ENCODE results near the gene ALDH1A2. TPM values are rescaled to one million over a fixed set of nuclear protein-coding genes. Genes with fewer than 3 reads are reported as not detected.
A peak's percentile ranks its signal among the peaks of the same experiment; 100 is the strongest.
"Not testable (repeated sequence)": the region's sequence is repeated elsewhere in the genome, so short reads cannot be mapped to it uniquely, and the experiment has no call there.

Gene ALDH1A2
- polyA plus RNA-seq, 3 donors = 239 to 353 (median 309) TPM

- no peak for DNase-seq (ENCODE audit: extremely low read depth in 1 of 11, low read depth in 9 of 11, low spot score in 4 of 11)
Observed at GRCh38 chr15:58049520-58050227, 15.8 kb downstream of the ALDH1A2 start.

- no peak for DNase-seq (ENCODE audit: extremely low read depth in 1 of 11, low read depth in 9 of 11, low spot score in 4 of 11)
Observed at GRCh38 chr15:58048261-58048660, 17.2 kb downstream of the ALDH1A2 start.

DNA sequence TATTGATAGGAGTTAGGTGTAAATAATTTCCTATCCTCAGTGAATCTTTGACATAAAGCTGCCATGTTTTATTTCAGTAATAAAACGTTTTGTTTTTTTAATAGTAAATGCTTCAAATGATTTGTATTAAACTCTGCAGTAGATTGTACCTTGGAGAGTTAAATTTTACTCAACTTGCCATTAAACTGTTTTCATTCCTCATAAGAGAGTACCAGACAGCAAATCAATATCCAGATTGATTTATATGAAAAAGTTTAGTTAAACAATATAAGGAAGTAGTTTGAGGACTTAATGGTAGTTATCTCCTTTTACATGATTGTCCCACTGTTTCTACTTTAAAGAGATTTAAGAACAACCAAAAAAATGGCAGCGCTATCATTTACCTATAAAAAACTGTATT lies 18.4 kb downstream of the ALDH1A2 start:
- no peak for DNase-seq (ENCODE audit: extremely low read depth in 1 of 11, low read depth in 9 of 11, low spot score in 4 of 11)

DNA sequence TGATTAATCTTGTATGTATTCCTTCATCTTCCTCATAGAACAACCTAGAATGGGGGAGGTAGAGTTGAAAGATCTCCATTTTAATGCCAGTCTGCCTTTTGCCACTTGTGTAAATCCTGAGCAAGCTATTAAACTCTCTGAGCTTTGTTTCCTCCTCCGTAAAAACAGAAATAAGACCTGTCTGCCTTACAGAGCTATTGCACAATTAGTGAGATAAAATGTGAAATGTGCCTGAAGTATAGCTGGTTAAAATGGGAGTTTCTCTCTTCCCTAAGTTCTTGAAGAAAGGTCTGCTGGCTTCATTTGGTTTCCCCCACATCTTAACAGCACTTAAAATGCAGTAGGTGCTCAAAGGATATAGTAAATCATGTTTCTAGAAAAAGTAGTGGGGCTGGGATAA lies 19.0 kb downstream of the ALDH1A2 start:
- no peak for DNase-seq (ENCODE audit: extremely low read depth in 1 of 11, low read depth in 9 of 11, low spot score in 4 of 11)

DNA sequence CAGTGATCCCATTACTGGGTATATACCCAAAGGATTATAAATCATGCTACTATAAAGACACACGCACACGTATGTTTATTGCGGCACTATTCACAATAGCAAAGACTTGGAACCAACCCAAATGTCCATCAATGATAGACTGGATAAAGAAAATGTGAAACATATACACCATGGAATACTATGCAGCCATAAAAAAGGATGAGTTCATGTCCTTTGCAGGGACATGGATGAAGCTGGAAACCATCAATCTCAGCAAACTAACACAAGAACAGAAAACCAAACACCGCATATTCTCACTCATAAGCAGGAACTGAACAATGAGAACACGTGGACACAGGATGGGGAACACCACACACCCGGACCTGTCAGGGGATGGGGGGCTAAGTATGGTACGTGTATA lies 20.1 kb downstream of the ALDH1A2 start:
- not testable (repeated sequence) for DNase-seq (ENCODE audit: extremely low read depth in 1 of 11, low read depth in 9 of 11, low spot score in 4 of 11)

DNA sequence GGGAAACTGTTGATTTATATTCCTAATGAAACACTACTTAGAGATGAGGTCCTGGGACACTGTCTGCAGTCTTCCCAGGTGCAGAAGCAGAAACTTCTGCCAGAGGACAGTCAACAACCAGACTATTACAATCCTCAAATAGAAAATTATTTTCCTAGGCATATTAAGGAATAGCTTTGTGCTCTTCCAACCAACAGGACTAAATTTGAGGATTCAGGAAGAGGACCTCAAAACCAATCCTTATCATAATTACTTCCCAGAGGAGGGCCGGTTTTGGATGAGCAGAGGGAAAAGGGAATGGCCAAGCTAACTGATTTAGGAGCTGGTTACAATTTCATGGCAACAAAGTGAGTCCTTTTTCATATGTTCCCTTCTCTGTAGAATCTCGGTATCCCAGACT lies 21.0 kb downstream of the ALDH1A2 start:
- no peak for DNase-seq (ENCODE audit: extremely low read depth in 1 of 11, low read depth in 9 of 11, low spot score in 4 of 11)

DNA sequence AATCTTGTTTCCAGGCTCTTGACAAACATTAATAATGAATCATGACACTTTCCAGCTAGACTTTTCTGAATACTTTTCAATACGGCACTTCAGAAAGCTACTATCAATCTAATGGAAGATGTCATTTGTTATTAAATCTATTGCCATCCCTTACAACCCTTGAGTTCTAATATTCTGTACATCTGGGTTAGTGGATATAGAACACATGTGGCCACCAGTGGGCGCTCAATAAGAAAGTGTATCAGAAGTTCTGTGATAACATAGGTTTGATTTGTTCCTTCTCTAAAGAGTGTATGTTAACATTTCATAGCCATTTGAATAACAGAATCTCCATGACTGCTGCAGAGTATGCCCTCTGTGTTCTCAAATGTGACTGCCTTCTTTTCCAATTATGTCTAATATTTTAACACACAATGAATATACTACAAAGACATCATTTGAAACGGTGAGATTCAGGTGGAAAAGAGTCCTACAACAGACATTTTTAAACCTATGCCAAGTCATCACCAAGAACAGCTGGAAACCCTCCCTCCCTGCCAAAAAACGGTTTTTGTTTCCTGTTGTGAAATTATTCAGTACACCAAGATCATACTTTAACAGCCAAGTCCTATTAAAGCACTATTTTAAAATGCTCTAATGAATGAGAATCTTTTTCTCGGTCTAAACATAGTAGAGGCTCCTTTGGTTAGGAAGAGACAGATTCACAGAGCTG lies 22.2 kb downstream of the ALDH1A2 start:
- no peak for DNase-seq (ENCODE audit: extremely low read depth in 1 of 11, low read depth in 9 of 11, low spot score in 4 of 11)

DNA sequence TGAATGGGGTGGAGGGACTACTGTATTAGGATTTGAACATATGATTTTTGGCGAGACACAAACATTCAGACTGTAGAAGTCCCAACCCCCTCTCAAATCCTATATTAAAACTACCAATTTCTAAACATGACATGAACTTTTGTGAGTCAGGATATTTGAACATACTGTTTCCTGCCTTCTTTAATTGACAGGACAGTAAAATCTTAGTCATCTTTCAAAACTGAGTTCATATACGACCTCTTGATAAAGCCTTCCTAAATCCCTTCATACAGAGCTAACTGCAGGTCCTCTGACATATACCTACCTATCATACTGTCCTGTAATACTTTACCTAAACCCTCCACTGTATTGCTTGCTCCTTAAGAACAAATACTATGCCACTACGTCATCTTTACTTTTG lies 23.5 kb downstream of the ALDH1A2 start:
- no peak for DNase-seq (ENCODE audit: extremely low read depth in 1 of 11, low read depth in 9 of 11, low spot score in 4 of 11)

DNA sequence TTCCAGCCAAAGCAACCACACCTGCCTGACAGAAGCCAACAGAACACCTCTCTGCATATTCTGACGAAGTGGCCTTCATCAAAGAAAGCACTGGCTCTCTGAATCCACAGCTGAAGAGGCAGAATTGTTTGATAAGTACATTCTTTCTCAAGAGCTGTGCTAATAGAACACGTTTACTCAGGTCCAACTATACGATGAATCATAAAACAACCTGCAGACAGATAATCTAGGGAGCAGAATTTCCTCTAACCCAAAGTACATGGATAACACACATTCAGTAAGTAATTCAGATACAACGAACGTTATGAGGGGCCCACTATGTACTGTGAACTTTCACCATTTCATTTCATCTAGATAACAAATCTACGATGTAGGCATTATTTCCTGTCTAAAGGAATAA lies 25.4 kb downstream of the ALDH1A2 start:
- no peak for DNase-seq (ENCODE audit: extremely low read depth in 1 of 11, low read depth in 9 of 11, low spot score in 4 of 11)

DNA sequence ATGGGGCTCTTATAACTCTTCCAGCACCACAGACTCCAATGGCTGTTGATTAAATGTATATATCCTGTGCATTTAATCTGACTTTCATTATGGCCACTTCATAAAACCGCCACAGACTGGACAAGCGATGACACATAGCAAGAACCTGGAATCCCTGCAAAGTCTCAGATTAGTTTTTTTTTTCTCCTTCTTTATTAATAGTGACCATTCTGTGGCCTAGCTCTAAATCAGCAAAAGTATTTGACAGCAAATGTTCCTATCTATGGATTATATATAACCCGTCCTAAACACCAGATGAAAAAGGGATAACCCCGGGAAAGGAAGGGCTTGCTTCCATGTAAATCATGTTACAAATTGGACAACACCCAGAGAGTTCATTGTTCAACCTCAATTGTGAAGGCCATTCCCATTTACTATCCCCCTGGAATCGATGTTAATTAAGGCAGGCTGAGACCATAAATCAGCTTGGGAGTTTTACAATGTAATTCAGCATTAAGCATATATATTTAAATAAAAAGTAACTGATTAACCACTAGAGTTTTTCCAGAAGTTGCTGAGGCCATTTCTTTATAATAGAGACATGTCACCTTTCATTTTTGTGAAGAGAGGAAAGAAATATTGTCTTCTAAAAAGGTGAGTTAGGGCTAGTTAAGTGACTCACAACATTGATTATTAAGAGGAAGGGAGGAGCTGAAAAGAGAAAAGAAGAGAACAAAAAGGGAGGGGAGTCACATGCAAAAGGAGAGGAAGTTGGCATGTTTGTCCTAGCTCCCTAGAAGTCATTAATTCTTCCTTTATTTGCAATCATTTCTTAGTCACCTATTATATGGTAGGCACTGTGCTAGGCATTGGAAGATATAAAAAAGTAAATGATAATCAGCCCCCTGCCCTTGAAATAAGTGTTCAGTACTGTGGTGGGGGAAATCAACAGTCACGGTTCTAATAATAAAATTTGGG lies 26.2 kb downstream of the ALDH1A2 start:
- no peak for DNase-seq (ENCODE audit: extremely low read depth in 1 of 11, low read depth in 9 of 11, low spot score in 4 of 11)

GRCh38 chr15:58038426-58039078 lies 27.0 kb downstream of the ALDH1A2 start:
- DNase-seq (ENCODE audit: extremely low read depth in 1 of 11, low read depth in 9 of 11, low spot score in 4 of 11) = peak in 7 of 11 donors; percentile 51 to 78 (median 64)

DNA sequence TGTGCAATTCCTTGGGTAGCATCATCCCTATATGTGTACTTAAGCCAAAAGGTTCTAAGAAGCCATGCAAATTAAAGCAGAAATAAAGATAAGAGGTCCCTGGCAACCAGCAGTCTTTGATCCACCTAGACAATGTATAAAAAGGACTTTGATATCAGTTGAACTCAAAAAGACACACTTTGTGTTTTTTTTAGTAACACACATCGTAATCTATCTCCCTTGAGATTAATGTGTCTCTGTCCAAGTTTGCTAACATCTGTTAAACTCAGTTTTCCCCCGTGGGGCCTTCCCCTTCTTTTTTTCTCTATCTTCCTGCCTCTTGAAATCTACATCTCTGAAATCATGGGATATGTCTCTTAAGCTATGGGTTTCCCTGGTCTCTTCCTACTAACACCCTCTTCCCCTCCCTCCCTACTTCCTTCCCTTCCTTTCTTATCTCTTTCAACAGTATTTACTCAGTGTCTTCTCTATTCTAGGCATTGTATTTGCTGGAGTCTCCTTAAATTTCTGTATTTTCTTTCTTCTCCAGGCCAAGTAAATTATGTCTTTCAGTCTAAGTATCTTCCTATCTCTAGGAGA lies 27.7 kb downstream of the ALDH1A2 start:
- DNase-seq (ENCODE audit: extremely low read depth in 1 of 11, low read depth in 9 of 11, low spot score in 4 of 11) = no peak

DNA sequence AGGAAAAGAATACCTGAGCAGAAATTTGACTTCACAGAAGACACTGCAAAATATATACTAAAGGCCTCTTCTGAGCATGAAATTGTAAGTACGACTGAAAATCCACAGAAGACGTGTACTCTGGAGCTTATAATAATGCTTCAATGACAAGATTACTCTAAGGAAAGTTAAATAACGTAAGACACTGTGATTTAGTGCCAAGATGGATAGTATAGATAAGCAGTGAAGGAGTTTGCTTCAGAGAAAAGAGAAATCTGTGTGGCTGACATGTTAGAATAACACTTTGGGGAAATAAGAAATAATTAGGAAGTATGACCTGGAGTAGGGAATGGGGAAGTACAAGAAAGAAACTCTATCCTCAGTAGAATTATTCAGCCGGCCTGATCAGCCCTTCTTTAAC lies 28.9 kb downstream of the ALDH1A2 start:
- DNase-seq (ENCODE audit: extremely low read depth in 1 of 11, low read depth in 9 of 11, low spot score in 4 of 11) = no peak

DNA sequence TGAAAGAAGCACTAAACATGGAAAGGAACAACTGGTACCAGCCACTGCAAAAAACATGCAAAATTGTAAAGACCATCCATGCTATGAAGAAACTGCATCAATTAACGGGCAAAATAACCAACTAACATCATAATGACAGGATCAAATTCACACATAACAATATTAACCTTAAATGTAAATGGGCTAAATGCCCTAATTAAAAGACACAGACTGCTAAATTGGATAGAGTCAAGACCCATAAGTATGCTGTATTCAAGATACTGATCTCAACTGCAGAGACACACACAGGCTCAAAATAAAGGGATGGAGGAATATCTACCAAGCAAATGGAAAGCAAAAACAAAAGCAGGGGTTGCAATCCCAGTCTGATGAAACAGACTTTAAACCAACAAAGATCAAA lies 37.1 kb downstream of the ALDH1A2 start:
- DNase-seq (ENCODE audit: extremely low read depth in 1 of 11, low read depth in 9 of 11, low spot score in 4 of 11) = not testable (repeated sequence)

- no peak for DNase-seq (ENCODE audit: extremely low read depth in 1 of 11, low read depth in 9 of 11, low spot score in 4 of 11)
Observed at GRCh38 chr15:58026552-58026951, 39.0 kb downstream of the ALDH1A2 start.

- DNase-seq (ENCODE audit: extremely low read depth in 1 of 11, low read depth in 9 of 11, low spot score in 4 of 11) = no peak
Observed at GRCh38 chr15:58026051-58026450, 39.5 kb downstream of the ALDH1A2 start.

DNA sequence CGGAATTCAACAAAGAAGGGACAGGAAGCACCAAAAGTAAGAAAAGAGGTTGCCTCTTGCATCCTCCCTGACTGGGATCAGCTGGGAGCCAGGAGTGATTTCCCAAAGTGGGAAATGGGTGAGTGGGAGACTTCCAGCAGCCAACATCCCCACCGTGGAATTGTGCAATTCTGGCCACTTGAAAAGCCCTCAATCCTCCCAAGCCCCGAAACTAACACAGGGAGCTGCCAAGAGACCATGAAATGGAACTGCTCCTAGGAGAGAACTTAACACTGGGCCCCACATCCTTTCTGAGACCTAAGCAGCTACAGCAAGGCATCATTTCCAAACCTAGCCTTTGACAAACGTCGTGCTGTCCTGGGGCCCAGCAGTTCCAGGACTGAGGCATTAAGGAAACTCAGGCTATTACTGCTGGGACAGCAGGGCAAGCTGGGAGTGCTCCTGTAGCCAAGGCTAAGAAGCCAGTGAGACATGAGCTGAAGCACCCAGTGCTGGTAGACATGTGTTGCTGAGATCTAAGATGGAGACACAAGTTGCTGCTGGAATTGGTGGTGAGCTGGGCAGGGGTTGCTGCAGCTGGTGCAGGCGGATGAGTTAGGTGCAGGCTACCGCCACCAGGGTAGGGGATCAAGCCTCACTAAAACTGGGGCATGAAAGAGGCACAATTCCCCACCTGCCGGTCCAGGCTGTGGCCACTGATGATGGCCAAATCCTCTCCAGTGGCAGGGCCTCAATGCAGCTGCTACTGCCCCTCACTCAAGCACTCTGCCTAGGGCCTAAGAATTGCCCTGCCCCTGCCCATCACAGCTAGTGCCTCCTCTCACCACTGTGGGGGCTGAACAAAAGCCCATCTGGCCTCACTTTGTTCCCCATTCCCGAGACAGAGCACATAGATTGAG lies 43.9 kb downstream of the ALDH1A2 start:
- no peak for DNase-seq (ENCODE audit: extremely low read depth in 1 of 11, low read depth in 9 of 11, low spot score in 4 of 11)
